Measurements from ENCODE around the gene ZC3H18. TPM values are rescaled to one million over a fixed set of nuclear protein-coding genes. Genes with fewer than 3 reads are reported as not detected.

Gene ZC3H18
- total RNA-seq, 3 donors from 2014 or later, result 37.4 to 54.8 (median 48.1) TPM

GRCh38 chr16:88536971-88537751 is 33.0 kb upstream of the ZC3H18 start:
- ATAC-seq, result no peak
- H3K4me1 ChIP-seq (ENCODE audit: low read depth), result peaks cover 9% of the 10 kb centered on the region
- TF ChIP-seq, protein P1, sequence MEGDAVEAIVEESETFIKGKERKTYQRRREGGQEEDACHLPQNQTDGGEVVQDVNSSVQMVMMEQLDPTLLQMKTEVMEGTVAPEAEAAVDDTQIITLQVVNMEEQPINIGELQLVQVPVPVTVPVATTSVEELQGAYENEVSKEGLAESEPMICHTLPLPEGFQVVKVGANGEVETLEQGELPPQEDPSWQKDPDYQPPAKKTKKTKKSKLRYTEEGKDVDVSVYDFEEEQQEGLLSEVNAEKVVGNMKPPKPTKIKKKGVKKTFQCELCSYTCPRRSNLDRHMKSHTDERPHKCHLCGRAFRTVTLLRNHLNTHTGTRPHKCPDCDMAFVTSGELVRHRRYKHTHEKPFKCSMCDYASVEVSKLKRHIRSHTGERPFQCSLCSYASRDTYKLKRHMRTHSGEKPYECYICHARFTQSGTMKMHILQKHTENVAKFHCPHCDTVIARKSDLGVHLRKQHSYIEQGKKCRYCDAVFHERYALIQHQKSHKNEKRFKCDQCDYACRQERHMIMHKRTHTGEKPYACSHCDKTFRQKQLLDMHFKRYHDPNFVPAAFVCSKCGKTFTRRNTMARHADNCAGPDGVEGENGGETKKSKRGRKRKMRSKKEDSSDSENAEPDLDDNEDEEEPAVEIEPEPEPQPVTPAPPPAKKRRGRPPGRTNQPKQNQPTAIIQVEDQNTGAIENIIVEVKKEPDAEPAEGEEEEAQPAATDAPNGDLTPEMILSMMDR (IDR thresholded peaks at IDR 0.05), result no peak
- DNase-seq, result no peak
- intact Hi-C loops (cut with DNase I, micrococcal nuclease), result no loop called here
- H3K9me3 ChIP-seq, result peaks cover under 1% of the 10 kb centered on the region
- H3K4me3 ChIP-seq, result no peak overlapping the region
- no peaks in the 10 kb centered on the region for H3K36me3 ChIP-seq (ENCODE audit: low read depth)

GRCh38 chr16:88537859-88538258 is 32.3 kb upstream of the ZC3H18 start:
- TF ChIP-seq, protein P1 (IDR thresholded peaks at IDR 0.05), result no peak
- DNase-seq (no peak), ATAC-seq (no peak)
- no peak overlapping the region for H3K4me3 ChIP-seq
- H3K9me3 ChIP-seq, result peaks cover 7% of the 10 kb centered on the region
- no peaks in the 10 kb centered on the region for H3K36me3 ChIP-seq (ENCODE audit: low read depth)
- H3K4me1 ChIP-seq (ENCODE audit: low read depth), result peaks cover 9% of the 10 kb centered on the region
- intact Hi-C loops (cut with DNase I, micrococcal nuclease), result no loop called here

GRCh38 chr16:88538366-88539060 is 31.7 kb upstream of the ZC3H18 start:
- peaks cover 9% of the 10 kb centered on the region for H3K4me1 ChIP-seq (ENCODE audit: low read depth)
- TF ChIP-seq, protein P1 (IDR thresholded peaks at IDR 0.05), result no peak
- no peak overlapping the region for H3K4me3 ChIP-seq
- DNase-seq (no peak), ATAC-seq (no peak)
- no peaks in the 10 kb centered on the region for H3K36me3 ChIP-seq (ENCODE audit: low read depth)
- peaks cover 14% of the 10 kb centered on the region for H3K9me3 ChIP-seq
- intact Hi-C loops (cut with DNase I, micrococcal nuclease), result no loop called here

DNA sequence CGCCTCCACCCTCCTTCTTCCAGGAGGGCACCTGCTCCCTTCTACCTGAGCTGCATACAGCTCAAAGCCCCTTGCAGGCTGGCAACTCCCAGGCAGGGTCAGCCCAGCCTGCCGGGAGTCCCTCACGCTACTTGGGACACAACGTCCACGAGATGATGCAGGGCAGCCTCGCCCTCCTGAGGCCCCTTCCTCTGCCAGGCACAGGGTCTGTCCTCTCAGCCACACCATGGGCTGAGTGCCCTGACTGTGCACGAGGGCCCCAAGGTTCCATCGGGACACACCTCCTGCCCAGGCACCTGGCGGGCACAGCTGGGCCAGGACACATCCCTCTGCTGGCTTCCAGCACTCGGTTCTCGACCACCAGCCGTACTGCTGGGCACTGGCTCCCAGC is 30.9 kb upstream of the ZC3H18 start:
- intact Hi-C loops (cut with DNase I, micrococcal nuclease), result no loop called here
- ATAC-seq (no peak), DNase-seq (no peak)
- TF ChIP-seq, protein P1 (IDR thresholded peaks at IDR 0.05), result no peak
- peaks cover 18% of the 10 kb centered on the region for H3K9me3 ChIP-seq
- peaks cover 9% of the 10 kb centered on the region for H3K4me1 ChIP-seq (ENCODE audit: low read depth)
- H3K36me3 ChIP-seq (ENCODE audit: low read depth), result no peaks in the 10 kb centered on the region
- H3K4me3 ChIP-seq, result no peak overlapping the region

DNA sequence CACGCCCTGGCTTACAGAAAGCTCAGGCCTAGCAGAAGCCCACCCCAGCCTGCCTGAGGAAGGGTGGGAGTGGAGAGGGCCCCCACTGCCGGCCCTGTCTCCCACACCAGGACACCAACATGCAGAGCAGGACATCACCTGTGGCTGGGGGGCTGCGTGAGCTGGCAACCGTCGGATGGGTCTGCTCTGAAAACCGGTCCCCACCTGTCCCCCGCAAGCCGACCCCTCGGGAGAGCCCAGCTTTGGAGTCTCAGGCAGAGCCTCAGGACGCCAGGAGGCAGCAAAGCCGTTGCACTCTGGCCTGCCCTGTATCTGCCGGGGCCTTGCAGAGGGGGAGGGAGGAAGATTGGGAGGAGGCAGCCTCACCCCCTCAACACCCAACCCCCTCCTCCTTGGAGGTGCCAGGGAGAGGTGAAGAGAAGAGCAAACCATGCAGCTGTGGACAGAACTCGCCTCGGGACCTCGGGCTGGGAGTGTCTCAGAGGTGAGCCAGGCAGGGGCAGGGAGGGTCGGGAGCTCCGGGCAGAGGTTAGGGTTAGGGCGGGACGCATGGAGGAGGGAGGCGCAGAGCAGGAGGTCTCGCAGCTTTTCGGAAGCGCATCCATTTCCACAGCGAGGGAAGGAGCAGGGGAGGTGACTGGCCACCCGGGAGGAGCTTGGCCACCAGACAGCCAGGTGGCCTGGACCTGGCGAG is 30.4 kb upstream of the ZC3H18 start:
- no peak for DNase-seq
- Histone ChIP-seq H3K36me3 (ENCODE audit: low read depth) (no peaks in the 10 kb centered on the region), H3K9me3 (peaks cover 18% of the 10 kb centered on the region), H3K4me3 (no peak overlapping the region), H3K4me1 (ENCODE audit: low read depth) (peaks cover 9% of the 10 kb centered on the region)
- ATAC-seq, result no peak
- TF ChIP-seq, protein P1 (IDR thresholded peaks at IDR 0.05), result no peak
- intact Hi-C loops (cut with DNase I, micrococcal nuclease), result no loop called here
